Ureter (tissue), 1 donor: Measurements from ENCODE around the gene PKHD1. TPM values are rescaled to one million over a fixed set of nuclear protein-coding genes. Genes with fewer than 3 reads are reported as not detected.

Source experiments
- total RNA-seq: library from RNA; stranded (reverse); gene quantifications from one replicate; pipeline ENCODE4 v1.2.4, GENCODE V29; 2023
- donor health status: DM: yes; HTN: yes; CAD: no.

Gene PKHD1
- total RNA-seq, 1 donor from 2014 or later: 13.3 TPM

Other genes with a start within 250 kb of the PKHD1 start
- not detected for gene IL17A, start 98.8 kb upstream of the PKHD1 start, total RNA-seq
- not detected for gene IL17F, start 156.9 kb upstream of the PKHD1 start, total RNA-seq
- 59.4 TPM for gene MCM3, start 197.1 kb upstream of the PKHD1 start, total RNA-seq